ENCODE measurements around the gene OOSP3.
A peak's percentile ranks its signal among the peaks of the same experiment; 100 is the strongest.
"Not testable (repeated sequence)": the region's sequence is repeated elsewhere in the genome, so short reads cannot be mapped to it uniquely, and the experiment has no call there.

The OOSP3 gene

GRCh38 chr11:59877325-59877724, 1.3 kb upstream of the OOSP3 start:
- no peak for DNase-seq (ENCODE audit: low spot score)

GRCh38 chr11:59877784-59878183, 798 bp upstream of the OOSP3 start:
- DNase-seq (ENCODE audit: low spot score) = no peak

GRCh38 chr11:59879567-59879966, 985 bp downstream of the OOSP3 start:
- DNase-seq (ENCODE audit: low spot score) = no peak

GRCh38 chr11:59883597-59883996, 5.0 kb downstream of the OOSP3 start:
- DNase-seq (ENCODE audit: low spot score) = no peak

- not testable (repeated sequence) for DNase-seq (ENCODE audit: low spot score)
Observed at GRCh38 chr11:59887156-59887555, 8.6 kb downstream of the OOSP3 start.

GRCh38 chr11:59891781-59892181, 13.2 kb downstream of the OOSP3 start:
- no peak for DNase-seq (ENCODE audit: low spot score)

- no peak for DNase-seq (ENCODE audit: low spot score)
Observed at GRCh38 chr11:59894616-59895015, 16.0 kb downstream of the OOSP3 start.

GRCh38 chr11:59898046-59898445, 19.5 kb downstream of the OOSP3 start:
- DNase-seq (ENCODE audit: low spot score) = no peak

GRCh38 chr11:59898650-59899049, 20.1 kb downstream of the OOSP3 start:
- no peak for DNase-seq (ENCODE audit: low spot score)

GRCh38 chr11:59899532-59899931, 20.9 kb downstream of the OOSP3 start:
- DNase-seq (ENCODE audit: low spot score) = no peak

GRCh38 chr11:59900366-59901126, 22.0 kb downstream of the OOSP3 start:
- no peak for DNase-seq (ENCODE audit: low spot score)

GRCh38 chr11:59901306-59901705, 22.7 kb downstream of the OOSP3 start:
- no peak for DNase-seq (ENCODE audit: low spot score)

- not testable (repeated sequence) for DNase-seq (ENCODE audit: low spot score)
Observed at GRCh38 chr11:59903569-59903968, 25.0 kb downstream of the OOSP3 start.

GRCh38 chr11:59918480-59918879, 39.9 kb downstream of the OOSP3 start:
- no peak for DNase-seq (ENCODE audit: low spot score)

GRCh38 chr11:59918987-59919589, 40.5 kb downstream of the OOSP3 start:
- DNase-seq (ENCODE audit: low spot score) = peak; percentile 33

- DNase-seq (ENCODE audit: low spot score) = no peak
Observed at GRCh38 chr11:59923813-59924212, 45.2 kb downstream of the OOSP3 start.

GRCh38 chr11:59931688-59932087, 53.1 kb downstream of the OOSP3 start:
- no peak for DNase-seq (ENCODE audit: low spot score)

GRCh38 chr11:59938132-59938531, 59.5 kb downstream of the OOSP3 start, which contains the start of gene OOSP1:
Gene OOSP1, plus strand, starts transcription at chr11:59938432. Its CDS starts 23 bp downstream, at chr11:59938455.
- DNase-seq (ENCODE audit: low spot score) = no peak

GRCh38 chr11:59938718-59939117, 60.1 kb downstream of the OOSP3 start:
- no peak for DNase-seq (ENCODE audit: low spot score)

- DNase-seq (ENCODE audit: low spot score) = no peak
Observed at GRCh38 chr11:59939482-59939881, 60.9 kb downstream of the OOSP3 start.

GRCh38 chr11:59941091-59941490, 62.5 kb downstream of the OOSP3 start:
- no peak for DNase-seq (ENCODE audit: low spot score)

GRCh38 chr11:59943997-59944714, 65.6 kb downstream of the OOSP3 start:
- no peak for DNase-seq (ENCODE audit: low spot score)

- no peak for DNase-seq (ENCODE audit: low spot score)
Observed at GRCh38 chr11:59944720-59945119, 66.1 kb downstream of the OOSP3 start.
